Aorta (tissue), 5 donors: ENCODE measurements around the gene PLA2G1B. TPM values are rescaled to one million over a fixed set of nuclear protein-coding genes. Genes with fewer than 3 reads are reported as not detected.

Source experiments
- ATAC-seq: fragments of 200-7000 bp; cut with Tn5 transposase; one replicate; pipeline ENCODE4 v1.9.1; 2022; ENCODE audit warnings: moderate library complexity; ENCODE audit not compliant: low FRiP score
- DNase-seq, 2 donors: peaks; one replicate each; pipeline ENCODE4 v3.0.0-alpha.2; 2020
- H3K27ac ChIP-seq, 2 donors: one replicate each; pipeline ENCODE4 v1.5.1; 2013; ENCODE audit warnings: low read length in 2 of 2, mild to moderate bottlenecking in 2 of 2, moderate library complexity in 2 of 2, control low read depth in 1 of 2, inconsistent platforms in 1 of 2, low read depth in 1 of 2
- H3K27me3 ChIP-seq, 2 donors: one replicate each; pipeline ENCODE4 v1.6.1; 2013; ENCODE audit warnings: control low read depth in 1 of 2, low read length in 1 of 2, mild to moderate bottlenecking in 1 of 2, moderate library complexity in 1 of 2; ENCODE audit not compliant: insufficient read depth in 2 of 2, control insufficient read depth in 1 of 2
- H3K36me3 ChIP-seq, 2 donors: one replicate each; pipeline ENCODE4 v1.6.1; 2013; ENCODE audit warnings: control low read depth in 1 of 2, low read length in 1 of 2, mild to moderate bottlenecking in 1 of 2; ENCODE audit not compliant: insufficient read depth in 2 of 2, control insufficient read depth in 1 of 2
- H3K4me1 ChIP-seq, 2 donors: one replicate each; pipeline ENCODE4 v1.6.1; 2013; ENCODE audit warnings: low read length in 2 of 2, control low read depth in 1 of 2, mild to moderate bottlenecking in 1 of 2, moderate library complexity in 1 of 2; ENCODE audit not compliant: insufficient read depth in 2 of 2, control insufficient read depth in 1 of 2
- H3K4me3 ChIP-seq, 2 donors: one replicate each; pipeline ENCODE4 v1.5.1; 2013; ENCODE audit warnings: low read length in 2 of 2, control low read depth in 1 of 2, mild to moderate bottlenecking in 1 of 2
- H3K9me3 ChIP-seq: one replicate; pipeline ENCODE4 v1.6.1; 2013; ENCODE audit warnings: mild to moderate bottlenecking, low read length; ENCODE audit not compliant: control insufficient read depth
- WGBS, 2 donors: extraction: QIAGEN DNeasy Blood & Tissue Kit; methylation state at CpG; one replicate each; pipeline ENCODE4 v1.1.7; 2013; 5-methylcytosine and 5-hydroxymethylcytosine counted together
- intact Hi-C, 2 donors: fragments of 100-400 bp; cut with DNase I; formaldehyde crosslinking; loops; one replicate each; pipeline versions ENCODE4 v1.14.2 to v1.15.0; 2022
- long read RNA-seq, 2 donors: library from polyadenylated mRNA; unstranded; transcript quantifications; one replicate each; pipeline ENCODE4 v2.0.0, GENCODE V29; 2020 to 2021
- polyA plus RNA-seq, 2 donors: library from polyadenylated mRNA; stranded (reverse); fragments of 200-250 nt; gene quantifications; one replicate each; pipeline ENCODE4 v1.2.3, GENCODE V29; 2013
- total RNA-seq, 2 donors: library from RNA; stranded (reverse); fragmentation: NEBNext Ultra II Directional; extraction: Animal tissue kit (Norgen Biotek cat#: 25700); gene quantifications; one replicate each; pipeline ENCODE4 v1.2.1, GENCODE V29; 2021
- donor health status: healthy with polysubstance abuse.
- donor health status: Bipolar disorder and iron deficiency.
- donor health status: DM: no; HTN: no; CAD: no.
- donor health status: DM: no; HTN: no; CAD: no.
- donor health status: DM: yes; HTN: yes; CAD: no.

The PLA2G1B gene
- total RNA-seq (1 to 10 TPM in 1 of 2 donors, under 1 TPM in 1; 0.91 to 1.2 TPM), polyA plus RNA-seq (1 to 10 TPM; 2.0 to 3.9 TPM)
- long read RNA-seq, donor 1, result 0 reads
- long read RNA-seq, donor 2, result 0 reads

DNA sequence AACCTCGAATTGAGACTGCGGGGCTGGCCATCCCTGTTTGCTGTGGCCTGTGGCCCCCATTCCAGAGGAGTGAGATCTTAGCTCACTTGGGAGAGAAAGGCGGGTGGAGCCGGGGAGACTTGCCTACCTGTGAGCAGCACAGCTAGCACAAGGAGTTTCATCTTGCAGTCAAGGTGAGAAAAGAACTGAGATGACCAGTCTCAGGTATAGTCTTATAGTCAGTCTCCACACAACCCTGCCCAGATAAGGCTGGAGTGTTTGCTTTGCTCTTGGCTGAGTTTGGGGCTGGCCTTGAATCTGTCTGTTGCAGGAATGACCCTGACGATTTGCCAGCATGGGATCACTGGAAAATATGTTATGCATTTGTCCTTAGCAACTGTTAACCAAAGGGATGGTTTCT is at the start of gene PLA2G1B:
Gene PLA2G1B, minus strand, starts transcription at position 187 of the 400 bp plus-strand sequence. Its CDS starts 26 bp downstream, at position 161.
- no peak for ATAC-seq
- DNase-seq, result no peak
- Histone ChIP-seq H3K4me3 (no peak within 1 kb of the TSS), H3K27me3 (no peaks in the 10 kb centered on the region), H3K4me1 (no peaks in the 10 kb centered on the region), H3K36me3 (no peaks in the 10 kb centered on the region), H3K27ac (no peak within 1 kb of the TSS), H3K9me3 (no peaks in the 10 kb centered on the region)
- intact Hi-C loops, result loop anchor here (5.0 to 10.0 kb wide), 2 partner anchors 105 to 107 kb away; partner anchors contain the start of gene COX6A1 (in 1 of the 2)
- 70 to 79% methylated on average over 5 of the region's 5 CpGs for WGBS, 2 donors

DNA sequence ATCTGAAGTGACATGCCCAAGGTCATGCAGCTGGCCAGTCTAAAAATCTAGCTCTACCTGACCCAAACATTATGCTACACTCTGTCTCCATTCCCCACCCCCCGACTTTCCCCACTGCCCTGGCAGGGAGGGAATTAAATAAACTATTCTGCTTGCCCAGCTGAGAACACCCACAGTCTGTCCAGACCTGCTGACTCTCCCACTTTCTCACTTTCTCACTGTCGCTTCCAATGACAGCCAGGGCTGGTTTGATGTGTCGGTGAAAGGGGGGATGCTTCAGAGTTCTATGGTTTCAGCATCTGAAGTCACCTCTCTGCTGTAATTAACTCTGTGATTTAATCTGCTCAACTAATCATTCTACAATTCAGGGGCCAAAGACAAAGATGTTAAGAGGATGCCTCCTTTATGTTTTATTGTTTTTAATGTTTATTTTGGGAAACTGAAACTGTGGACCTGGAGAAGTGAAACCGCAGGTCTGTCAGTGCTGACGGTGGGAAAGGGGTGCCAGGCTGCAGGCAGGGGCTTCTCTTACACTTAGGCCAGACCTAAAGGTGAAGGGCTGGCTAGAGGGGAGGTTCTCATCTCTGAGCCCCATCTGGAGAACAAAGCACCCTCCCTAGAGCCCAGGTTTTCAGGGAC is 49.5 kb upstream of the PLA2G1B start:
- WGBS, 2 donors, result 38 to 51% methylated on average over 5 of the region's 5 CpGs
- no peak overlapping the region for H3K4me3 ChIP-seq
- no peaks in the 10 kb centered on the region for H3K36me3 ChIP-seq
- H3K27ac ChIP-seq, result no peak overlapping the region
- no peaks in the 10 kb centered on the region for H3K9me3 ChIP-seq
- H3K4me1 ChIP-seq, result no peaks in the 10 kb centered on the region
- DNase-seq (no peak), ATAC-seq (no peak)
- no peaks in the 10 kb centered on the region for H3K27me3 ChIP-seq
- intact Hi-C loops, result no loop called here

DNA sequence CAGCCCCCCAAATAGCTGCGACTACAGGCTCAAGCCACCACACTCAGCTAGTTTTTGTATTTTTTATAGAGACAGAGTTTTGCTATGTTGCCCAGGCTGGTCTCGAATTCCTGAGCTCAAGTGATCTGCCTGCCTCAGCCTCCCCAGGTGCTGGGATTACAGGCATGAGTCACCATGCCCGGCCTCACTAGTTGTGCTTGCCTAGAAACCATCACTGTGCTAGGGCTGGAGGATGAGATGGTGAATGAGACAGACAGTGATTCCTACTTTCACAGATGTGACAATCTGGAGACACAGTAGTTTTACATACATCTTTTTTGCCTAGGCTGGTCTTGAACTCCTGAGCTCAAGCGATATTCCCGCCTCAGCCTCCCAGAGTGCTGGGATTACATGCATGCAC is 48.8 kb upstream of the PLA2G1B start:
- WGBS, 2 donors, result 77% methylated on average over 5 of the region's 5 CpGs
- Histone ChIP-seq H3K27ac (no peak overlapping the region), H3K9me3 (no peaks in the 10 kb centered on the region), H3K4me1 (no peaks in the 10 kb centered on the region), H3K36me3 (no peaks in the 10 kb centered on the region), H3K4me3 (no peak overlapping the region), H3K27me3 (no peaks in the 10 kb centered on the region)
- no peak for ATAC-seq
- DNase-seq, result no peak
- intact Hi-C loops, result no loop called here

DNA sequence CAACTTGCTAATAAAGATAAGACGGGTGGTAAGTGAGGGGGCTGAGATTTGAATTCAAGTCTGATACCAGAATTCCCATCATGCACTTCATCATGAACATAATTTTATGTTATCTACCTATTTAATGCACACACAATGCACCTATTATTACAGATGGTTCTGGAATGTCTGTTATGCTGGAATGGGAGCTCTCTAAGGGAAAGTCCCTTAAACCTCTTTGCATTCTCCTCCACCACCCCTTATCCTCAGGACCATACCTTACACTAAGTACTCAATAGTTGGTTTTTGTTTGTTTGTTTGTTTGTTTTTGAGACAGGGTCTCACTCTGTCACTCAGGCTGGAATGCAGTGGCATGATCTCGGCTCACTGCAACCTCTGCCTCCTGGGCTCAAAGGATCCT is 48.4 kb upstream of the PLA2G1B start:
- WGBS, 2 donors, result 37 to 39% methylated on average over 2 of the region's 2 CpGs

DNA sequence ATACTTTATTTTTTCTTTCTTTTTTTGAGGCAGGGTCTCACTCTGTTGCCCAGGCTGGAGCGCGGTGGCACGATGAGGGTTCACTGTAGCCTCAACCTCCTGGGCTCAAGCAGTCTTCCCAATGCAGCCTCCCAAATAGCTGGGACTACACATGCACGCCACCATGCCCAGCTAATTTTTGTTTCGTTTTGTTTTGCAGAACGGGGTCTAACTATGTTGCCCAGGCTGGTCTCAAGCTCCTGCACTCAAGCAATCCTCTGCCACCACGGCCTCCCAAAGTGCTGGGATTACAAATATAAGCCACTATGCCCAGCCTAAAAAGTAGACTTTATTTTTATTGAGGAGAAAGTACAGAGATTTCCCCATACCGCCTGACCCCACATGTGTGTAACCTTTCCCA is 46.1 kb upstream of the PLA2G1B start:
- no peaks in the 10 kb centered on the region for H3K9me3 ChIP-seq
- no peaks in the 10 kb centered on the region for H3K27me3 ChIP-seq
- no peak overlapping the region for H3K4me3 ChIP-seq
- ATAC-seq (no peak), DNase-seq (no peak)
- 92 to 95% methylated on average over 8 of the region's 8 CpGs for WGBS, 2 donors
- intact Hi-C loops, result no loop called here
- no peaks in the 10 kb centered on the region for H3K4me1 ChIP-seq
- no peaks in the 10 kb centered on the region for H3K36me3 ChIP-seq
- no peak overlapping the region for H3K27ac ChIP-seq

More for the DNA sequence above, 48.4 kb upstream of the PLA2G1B start:
- no peak overlapping the region for H3K27ac ChIP-seq
- no peaks in the 10 kb centered on the region for H3K36me3 ChIP-seq
- intact Hi-C loops, result no loop called here
- H3K27me3 ChIP-seq, result no peaks in the 10 kb centered on the region
- no peaks in the 10 kb centered on the region for H3K9me3 ChIP-seq
- ATAC-seq (no peak), DNase-seq (no peak)
- no peaks in the 10 kb centered on the region for H3K4me1 ChIP-seq
- H3K4me3 ChIP-seq, result no peak overlapping the region

DNA sequence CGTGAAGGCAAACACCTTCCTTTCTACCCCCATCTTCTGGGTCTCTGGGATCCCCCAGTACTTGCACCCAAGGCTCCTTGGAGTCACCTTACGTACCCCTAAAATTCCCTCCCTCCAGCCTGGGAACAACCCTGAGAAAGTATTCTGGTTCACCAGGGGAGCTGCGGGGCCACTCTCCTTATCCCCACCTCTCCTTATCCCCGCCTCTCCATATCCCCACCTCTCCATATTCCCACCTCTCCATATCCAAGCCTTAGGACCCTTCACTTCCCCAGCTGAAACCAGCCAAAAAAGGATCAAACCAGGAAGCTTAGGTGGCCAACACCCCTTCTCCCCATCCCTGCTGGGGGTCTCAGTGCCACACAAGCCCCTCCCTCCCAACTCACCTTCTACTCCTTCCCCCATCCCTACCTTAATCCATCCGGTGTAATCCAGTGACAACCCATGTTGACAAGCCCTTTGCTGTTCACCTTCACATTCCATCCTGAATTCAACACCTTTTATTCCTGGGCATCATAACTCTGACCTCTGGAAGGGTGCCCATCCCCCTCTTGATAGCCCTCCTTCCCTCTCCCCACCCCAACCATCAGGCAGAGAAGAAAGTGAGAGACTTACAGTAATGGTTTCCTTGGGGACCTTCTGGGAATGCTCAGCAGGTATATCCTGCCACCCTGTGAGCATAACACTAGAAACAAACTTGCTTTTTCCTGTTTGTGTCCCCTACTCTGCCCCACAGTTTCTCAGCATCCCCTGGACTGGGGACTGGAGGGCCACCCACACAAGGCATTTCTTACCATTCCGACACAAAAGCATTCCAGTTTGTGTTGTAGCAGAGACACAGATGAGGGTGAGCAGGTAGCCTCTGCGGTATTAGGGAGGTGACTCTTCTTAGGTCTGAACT is 43.0 kb upstream of the PLA2G1B start:
- ATAC-seq (no peak), DNase-seq (no peak)
- Histone ChIP-seq H3K27ac (no peak overlapping the region), H3K4me1 (no peaks in the 10 kb centered on the region), H3K36me3 (no peaks in the 10 kb centered on the region), H3K9me3 (no peaks in the 10 kb centered on the region), H3K4me3 (no peak overlapping the region), H3K27me3 (no peaks in the 10 kb centered on the region)
- intact Hi-C loops, result no loop called here
- WGBS, 2 donors, result 27 to 36% methylated on average over 7 of the region's 7 CpGs

DNA sequence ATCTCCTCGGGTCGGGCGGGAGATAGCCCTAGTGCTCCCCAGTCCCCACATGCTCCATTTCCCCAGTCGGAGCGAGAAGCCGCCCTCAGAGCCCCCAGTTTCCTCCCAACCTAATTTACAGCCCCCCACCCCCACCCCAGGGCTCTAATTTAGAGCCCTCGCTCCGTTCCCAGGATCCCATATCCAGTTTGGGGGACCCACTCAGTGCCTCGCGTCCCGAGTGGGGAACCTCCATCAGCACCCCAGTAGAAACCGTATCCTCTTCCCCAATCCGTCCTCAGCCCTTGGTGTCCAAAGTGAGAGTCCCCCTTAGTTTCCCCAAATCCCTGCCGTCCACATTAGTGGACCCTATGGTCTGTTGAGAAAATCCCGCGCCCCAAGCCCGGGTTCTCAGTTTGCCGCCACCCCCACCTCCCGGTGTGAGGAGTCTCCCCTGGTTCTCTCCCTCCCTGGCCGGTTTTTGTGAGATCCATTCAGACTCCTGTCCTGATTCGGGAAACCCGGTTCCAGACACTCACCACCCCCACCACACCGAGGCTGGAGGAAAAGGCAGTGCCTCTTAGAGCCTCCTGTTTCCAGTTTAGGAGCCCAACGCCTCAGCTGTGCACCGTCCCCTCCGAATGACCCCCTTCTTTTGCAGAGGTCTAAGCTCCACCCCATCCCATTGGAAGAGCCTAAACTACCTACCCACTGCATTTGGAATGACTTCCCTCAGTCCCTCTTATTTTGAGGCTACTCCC is 42.2 kb upstream of the PLA2G1B start:
- Histone ChIP-seq H3K9me3 (no peaks in the 10 kb centered on the region), H3K27me3 (no peaks in the 10 kb centered on the region), H3K4me1 (no peaks in the 10 kb centered on the region), H3K36me3 (no peaks in the 10 kb centered on the region), H3K27ac (no peak overlapping the region), H3K4me3 (peak overlapping the region; percentile 56 to 75)
- 2% methylated on average over 22 to 26 of the region's 26 CpGs for WGBS, 2 donors
- DNase-seq (no peak), ATAC-seq (no peak)
- intact Hi-C loops, result no loop called here

DNA sequence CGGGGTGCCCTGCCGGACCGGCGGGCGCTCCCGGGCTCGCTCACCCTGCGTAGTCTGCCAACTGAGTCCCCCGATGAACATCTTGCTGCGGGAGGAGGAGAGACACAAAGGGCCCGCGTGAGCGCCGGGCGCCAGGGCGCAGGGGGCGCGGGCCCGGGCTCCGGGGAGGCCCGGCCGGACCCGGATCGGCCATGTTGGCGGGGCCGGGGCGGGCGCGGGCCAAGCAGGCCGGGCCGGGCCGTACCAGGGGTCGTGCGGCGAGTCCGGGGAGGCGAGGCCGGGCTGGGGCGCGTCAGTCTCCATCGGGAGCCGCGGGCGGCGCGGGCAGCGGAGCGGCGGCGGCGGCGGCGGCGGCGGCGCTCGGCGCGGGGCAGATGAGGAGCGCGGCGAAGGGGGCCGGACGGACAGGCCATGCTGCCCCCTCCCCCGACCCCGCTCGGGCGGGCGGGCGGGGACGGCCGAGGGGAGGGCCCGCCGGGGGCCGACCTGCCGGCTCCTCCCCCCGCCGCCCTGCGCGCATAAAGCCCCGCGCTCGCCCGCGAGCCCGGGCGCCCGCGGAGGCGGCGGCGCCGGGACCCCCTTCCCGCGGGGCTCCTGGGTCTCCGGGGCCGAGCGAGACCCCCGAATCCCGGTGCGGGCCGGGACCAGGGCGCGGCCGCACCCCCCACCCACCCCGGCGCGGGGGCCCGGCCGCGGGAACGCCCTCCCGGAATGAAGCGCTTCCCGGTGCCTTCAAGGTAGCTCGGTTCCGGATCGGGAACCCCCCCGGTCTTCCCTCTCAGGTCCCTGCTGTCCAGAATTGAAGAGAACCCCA is 41.4 kb upstream of the PLA2G1B start, which contains the start of gene MSI1:
Gene MSI1, minus strand, starts transcription at position 376 of the 814 bp plus-strand sequence. Its CDS starts 73 bp downstream, at position 303.
- H3K4me3 ChIP-seq, result peak within 1 kb of the TSS; percentile 56 to 75
- 0 to 1% methylated on average over 35 to 119 of the region's 119 CpGs for WGBS, 2 donors
- ATAC-seq (no peak), DNase-seq (no peak)
- no peak within 1 kb of the TSS for H3K27ac ChIP-seq
- no peaks in the 10 kb centered on the region for H3K27me3 ChIP-seq
- H3K36me3 ChIP-seq, result no peaks in the 10 kb centered on the region
- intact Hi-C loops, result no loop called here
- H3K4me1 ChIP-seq, result no peaks in the 10 kb centered on the region
- no peaks in the 10 kb centered on the region for H3K9me3 ChIP-seq
